Fibroblast of skin of left quadriceps (primary cell): ENCODE measurements around the gene PPM1D.
"Not testable (repeated sequence)": the region's sequence is repeated elsewhere in the genome, so short reads cannot be mapped to it uniquely, and the experiment has no call there.

Source experiments
- DNase-seq, 2 experiments: peaks; one replicate each; pipeline ENCODE4 v3.0.0-alpha.2; 2013; ENCODE audit warnings: low read depth in 2 of 2

PPM1D gene

DNA sequence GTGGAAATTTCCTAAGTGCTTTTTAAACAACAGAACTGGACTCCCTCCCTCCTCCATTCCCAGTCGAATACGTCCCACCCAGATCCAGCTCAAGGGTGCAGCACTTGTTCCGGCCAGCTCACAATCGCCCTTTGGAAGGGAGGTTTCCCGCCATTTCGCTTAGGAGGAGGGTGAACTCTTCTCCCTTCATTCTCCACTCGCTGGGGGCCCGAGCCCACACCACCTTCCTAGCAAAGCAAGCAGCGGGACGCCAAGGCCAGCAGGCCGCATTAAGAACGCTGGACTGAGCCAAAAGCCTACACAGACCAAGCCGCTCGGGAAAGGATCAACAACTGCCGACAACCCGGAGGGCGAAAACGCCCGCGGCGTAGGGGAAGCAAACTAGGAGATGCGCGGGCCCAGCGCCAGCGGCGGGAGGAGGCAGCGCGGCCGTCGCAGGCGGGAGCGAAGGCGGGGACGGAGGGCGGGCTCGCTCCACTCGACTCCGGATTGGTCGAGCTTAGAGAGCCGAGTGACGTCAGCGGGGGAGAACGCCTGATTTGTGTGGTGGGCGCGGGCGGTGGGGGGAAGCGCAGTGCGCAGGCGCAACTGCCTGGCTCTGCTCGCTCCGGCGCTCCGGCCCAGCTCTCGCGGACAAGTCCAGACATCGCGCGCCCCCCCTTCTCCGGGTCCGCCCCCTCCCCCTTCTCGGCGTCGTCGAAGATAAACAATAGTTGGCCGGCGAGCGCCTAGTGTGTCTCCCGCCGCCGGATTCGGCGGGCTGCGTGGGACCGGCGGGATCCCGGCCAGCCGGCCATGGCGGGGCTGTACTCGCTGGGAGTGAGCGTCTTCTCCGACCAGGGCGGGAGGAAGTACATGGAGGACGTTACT lies at the start of gene PPM1D:
PPM1D (plus strand) TSS at position 574 of the 870 bp plus-strand sequence; CDS start at position 796, 222 bp downstream.
- peak; percentile 98 for DNase-seq

DNA sequence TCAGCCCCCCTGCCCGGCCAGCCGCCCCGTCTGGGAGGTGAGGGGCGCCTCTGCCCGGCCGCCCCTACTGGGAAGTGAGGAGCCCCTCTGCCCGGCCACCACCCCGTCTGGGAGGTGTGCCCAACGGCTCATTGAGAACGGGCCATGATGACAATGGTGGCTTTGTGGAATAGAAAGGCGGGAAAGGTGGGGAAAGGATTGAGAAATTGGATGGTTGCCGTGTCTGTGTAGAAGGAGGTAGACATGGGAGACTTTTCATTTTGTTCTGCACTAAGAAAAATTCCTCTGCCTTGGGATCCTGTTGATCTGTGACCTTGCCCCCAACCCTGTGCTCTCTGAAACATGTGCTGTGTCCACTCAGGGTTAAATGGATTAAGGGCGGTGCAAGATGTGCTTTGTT lies 47.7 kb upstream of the PPM1D start:
- DNase-seq: not testable (repeated sequence)

DNA sequence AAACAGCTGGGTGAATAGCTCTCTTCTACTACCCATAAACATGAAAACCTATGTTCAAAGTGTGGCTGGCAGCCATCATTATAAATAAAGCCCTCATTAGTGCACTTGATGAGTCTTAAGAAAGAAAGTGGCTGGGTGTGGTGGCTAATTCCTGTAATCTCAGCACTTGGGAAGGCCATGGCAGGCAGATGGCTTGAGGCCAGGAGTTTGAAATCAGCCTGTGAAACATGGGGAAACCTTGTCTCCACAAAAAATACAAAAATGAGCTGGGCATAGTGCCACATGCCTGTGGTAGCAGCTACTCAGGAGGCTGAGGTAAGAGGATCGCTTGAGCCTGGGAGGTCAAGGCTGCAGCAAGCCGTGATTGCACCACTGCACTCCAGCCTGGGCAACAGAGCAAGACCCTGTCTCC lies 45.6 kb upstream of the PPM1D start:
- DNase-seq: peak; percentile 80

DNA sequence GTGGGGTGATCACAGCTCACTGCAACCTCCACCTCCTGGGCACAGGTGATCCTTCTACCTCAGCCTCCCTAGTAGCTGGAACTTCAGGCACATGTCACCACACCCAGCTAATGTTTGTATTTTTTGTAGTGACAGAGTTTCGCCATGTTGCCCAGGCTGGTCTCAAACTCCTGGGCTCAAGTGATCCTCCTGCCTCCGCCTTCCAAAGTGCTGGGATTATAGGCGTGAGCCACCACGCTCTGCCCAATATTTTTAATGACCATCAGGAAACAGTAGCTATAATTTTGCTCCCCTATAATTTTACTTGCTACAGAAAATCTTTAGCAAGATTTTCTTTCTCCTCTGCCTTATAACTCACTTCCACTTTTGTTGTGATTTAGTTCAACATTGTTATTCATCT lies 44.2 kb upstream of the PPM1D start:
- no peak for DNase-seq

DNA sequence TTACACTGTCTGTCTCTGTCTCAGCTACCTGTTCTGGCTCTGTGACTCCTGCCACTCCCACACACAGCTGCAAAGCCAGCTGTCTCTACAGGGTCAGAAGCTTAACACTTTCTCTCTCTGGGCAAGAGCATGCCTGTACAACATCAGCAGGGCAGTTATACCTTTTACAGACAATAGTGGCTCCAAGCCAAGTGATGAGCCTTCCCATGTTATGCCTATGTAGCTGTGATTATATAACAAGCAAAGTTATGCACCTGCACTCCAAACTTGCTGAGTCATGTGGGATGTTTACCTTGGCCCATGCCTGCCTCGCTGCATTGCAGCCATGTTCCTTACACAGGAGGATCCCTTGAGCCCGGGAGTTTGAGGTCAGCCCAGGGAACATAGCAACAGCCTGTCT lies 42.2 kb upstream of the PPM1D start:
- no peak for DNase-seq

DNA sequence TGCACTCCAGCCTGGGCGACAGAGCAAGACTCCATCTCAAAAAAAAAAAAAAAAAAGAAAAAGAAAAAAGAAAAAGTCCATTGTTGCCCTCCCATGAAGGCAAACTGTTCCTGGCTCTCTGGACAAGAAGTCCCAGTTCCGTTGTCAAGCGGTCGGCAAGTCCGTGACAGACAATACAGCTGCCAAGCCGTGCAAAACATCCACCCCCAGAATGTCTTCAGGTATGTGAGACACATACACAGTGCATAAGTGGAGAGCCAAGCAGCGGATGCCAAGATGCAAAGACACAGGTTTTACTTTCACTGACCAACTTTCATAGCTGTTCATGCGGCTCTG lies 40.4 kb upstream of the PPM1D start:
- DNase-seq: no peak

DNA sequence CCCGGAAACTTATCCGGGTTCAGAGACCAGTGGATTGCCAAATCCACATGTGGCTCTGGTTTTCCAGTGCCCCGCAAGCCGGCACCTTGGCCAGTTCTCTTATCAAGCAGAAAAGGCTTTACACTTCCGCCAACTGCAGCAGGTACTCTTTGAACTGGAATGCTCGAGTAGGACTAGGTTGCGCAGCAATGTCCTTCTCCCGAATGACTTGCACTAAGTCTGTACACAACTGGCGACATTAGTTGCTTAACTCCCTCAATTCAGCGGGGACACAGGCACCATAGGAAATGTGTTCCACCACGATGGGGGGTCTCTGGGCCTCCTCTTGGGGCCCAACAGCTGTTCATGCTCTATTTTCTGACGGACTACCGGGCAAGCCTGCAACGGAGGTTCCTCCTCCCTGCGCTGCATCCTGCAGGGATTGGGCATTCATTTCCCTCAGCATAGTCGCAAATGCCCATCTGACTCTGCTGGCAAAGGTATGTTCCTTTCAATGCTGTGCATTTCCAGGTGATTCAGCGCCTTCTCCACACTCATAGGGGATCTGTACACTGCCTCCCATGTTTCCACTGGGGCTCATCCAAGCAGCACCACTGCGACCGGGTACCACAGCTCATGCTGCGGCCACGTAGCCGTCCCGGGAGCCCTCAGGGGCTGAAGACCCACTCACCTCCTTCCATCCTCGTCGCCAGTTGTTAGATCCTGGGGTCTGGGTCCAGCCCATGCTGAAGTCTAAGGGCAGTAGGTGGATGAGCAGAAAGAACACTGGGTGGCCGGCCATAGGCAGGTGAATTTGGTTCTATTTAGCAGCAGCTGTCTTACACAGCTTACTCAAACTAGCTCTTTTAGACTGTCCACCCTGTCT lies 39.8 kb upstream of the PPM1D start:
- no peak for DNase-seq

DNA sequence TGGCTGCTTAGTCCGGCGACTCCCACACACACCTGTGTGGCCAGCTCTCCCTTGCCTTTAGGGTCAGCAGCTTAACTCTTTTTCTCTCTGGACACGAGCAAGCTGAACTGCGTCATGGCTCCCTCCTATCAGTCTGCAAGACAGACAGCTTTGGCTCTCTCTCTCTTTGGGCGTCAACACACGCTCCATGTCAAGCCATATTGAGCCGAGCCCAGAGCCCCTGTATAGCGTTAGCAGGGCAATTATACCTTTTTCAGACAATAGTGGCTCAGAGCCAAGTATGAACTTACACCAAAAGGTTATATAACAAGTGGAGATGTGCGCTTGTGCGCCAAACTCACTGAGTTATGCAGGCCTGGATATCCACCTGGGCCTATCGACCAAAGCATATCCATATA lies 39.1 kb upstream of the PPM1D start:
- no peak for DNase-seq

DNA sequence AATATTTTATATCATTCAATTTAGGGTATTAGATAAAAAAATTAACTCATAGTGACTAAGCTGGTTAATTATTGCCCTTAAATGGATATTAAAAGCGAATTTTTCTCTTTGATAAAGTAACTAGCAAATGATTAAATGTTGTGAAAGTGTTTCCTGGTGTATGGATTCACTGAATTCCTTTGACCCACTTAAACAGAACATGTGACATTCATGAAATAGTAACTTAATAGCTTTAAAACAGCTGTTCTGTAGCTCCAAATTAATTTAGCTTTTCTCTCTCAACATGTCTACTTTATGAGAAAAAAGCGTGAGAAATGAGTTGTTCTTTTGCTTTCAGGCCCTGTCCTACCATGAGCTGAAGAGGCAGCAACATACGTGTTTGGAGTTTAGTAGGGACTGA lies 37.6 kb upstream of the PPM1D start:
- no peak for DNase-seq

DNA sequence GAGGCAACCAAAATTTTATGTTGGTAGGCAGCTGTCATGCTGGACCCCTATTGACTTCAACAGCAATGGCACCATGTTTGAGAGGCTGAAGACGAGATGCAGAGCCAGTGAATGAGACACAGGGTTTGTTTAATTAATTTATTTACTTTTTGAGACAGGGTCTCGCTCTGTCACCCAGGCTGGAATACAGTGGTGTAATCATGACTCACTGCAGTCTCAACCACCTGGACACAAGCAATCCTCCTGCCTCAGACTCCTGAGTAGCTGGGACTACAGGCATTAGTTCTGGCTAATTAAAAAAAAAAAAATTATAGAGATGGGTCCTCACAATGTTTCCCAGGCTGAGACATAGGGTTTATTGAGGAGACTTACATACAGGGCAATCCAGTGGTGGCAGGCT lies 36.2 kb upstream of the PPM1D start:
- DNase-seq: no peak

DNA sequence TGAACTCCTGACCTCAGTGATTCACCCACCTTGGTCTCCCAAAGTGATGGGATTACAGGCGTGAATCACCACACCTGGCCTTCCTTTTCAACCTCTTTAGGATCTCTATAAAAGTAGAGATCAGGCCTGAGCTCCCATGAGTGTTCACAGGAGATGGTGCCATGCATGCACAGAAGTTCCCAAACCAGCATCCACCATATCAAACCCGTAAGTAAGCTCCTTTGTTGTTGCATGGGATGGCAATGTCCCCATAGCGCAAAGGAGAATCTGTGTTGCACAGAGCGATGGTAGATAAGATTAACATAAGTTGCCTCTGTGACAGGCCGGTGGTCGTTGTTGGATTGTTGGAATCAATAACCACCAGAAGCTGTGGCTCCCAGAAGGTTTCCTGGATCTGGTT lies 34.8 kb upstream of the PPM1D start:
- no peak for DNase-seq

DNA sequence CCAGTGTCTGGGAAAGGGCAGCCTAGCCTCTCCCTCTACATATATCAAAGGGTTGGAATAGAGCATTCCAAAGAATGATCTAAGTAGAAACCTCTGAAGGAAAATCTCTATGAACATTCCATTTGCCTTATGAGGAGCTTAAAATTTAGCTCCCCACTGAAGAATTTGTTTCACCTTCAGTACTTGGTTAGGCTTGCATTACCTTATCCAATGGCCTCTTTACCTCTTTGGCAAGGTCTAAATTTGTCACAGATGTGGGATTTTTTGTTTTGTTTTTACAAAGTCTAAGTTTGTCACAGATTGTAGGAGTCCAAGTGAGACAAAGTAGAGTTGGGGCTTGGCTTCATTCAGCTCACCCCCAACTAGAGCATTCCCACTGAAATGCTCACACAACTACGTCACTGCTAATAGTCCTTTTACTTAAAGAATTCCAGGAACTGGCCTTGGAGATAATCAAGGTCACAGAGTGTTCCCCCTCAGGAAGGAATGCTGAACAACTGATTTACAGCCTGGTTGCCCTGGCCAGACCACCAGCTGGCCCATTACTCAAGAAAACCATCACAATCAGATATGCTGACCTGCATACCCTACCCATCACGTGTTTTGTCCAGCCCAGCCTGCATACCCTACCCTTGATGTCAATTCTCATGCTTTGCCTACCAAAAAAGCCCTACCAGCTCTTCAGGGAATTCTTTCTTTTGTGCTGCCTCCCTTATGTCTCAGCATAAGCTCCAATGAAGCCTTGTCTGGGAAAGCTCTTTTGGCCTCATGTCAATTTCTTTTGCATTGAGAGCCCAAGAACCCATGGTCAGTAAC lies 26.5 kb upstream of the PPM1D start:
- peak; percentile 51 to 57 for DNase-seq

DNA sequence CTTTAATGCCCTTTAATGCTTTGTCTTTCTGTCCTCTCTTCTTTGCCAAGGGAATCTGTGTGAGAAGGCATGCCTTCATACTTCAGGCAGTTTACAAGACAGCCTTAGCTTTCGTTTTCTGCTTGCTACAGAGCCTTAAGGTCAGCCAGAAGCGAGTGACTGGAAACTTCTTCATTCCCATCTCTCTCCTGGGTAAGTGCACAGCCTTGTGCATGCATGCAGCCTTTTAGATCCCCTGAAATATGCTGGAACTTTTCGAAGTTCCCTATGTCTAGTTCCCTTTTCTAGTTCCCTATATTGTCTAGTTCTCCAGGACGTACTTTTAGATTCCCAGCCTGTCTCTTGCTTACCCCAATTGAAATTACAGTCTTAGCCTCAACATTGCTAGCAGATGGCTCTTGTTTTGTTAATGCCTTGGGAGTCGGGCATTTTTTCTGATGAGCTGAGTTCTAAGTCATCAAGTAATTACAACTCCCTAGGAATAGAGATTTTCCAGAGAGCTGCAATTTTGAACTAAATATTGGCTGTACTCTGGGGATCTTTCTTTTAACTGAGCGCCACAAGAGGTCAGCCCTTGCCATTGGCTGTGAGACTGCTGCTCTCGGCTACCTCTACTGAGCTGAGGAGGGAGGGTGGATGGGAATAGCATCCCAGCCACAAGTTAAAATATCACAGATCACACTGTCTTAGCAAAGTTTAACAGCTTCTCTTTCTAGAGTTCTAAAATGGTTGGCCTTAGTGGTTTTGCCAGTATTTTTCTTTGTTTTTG lies 22.7 kb upstream of the PPM1D start:
- no peak for DNase-seq

DNA sequence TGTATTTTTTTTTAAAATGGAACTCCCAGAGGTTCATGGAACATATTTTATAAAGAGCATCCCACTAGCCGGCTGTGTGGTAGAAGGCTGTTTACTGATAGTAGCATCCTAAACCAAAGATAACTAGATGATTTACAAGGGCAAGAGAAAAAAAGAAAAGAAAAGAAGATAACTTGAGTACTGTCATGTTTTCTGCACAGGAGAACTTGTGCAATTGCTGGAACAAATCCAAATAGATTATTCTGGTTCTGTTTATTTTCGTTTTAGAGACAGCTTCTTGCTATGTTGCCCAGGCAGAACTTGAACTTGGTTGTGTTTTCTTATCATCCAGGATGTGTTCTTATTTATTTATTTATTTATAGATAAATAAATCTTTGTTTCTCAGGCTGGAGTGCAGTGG lies 20.9 kb upstream of the PPM1D start:
- DNase-seq: no peak

DNA sequence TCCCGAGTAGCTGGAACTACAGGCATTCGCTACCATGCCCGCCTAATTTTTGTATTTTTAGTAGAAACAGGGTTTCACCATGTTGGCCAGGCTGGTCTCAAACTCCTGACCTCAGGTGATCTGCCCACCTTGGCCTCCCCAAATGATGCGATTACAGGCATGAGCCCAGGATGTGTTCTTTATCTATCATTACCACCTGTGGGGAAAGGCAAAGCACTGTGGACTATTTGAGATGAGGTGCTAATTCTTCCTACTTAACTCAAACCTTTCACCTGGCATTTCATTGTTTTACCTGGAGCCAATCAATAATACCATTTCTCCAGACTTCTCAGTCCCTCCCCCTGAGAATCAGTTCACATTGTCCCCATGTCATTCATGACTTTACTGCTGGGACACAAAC lies 20.4 kb upstream of the PPM1D start:
- no peak for DNase-seq

DNA sequence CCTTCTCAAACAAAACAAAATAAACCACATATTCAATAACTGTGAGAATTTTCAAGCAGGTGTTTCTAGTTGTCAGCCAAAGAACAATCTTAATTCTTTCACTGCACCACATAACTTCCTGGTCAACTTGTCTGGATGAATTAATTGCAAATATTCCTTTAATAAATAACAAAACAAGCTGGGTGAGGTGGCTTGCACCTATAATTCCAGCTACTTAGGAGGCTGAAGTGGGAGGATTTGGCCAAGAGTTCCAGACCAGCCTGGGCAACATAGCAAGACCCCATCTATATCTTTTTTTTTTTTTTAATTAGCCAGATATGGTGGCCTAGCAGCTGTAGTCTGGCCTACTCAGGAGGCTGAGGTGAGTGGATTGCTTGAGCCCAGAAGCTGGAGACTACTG lies 17.0 kb upstream of the PPM1D start:
- no peak for DNase-seq

DNA sequence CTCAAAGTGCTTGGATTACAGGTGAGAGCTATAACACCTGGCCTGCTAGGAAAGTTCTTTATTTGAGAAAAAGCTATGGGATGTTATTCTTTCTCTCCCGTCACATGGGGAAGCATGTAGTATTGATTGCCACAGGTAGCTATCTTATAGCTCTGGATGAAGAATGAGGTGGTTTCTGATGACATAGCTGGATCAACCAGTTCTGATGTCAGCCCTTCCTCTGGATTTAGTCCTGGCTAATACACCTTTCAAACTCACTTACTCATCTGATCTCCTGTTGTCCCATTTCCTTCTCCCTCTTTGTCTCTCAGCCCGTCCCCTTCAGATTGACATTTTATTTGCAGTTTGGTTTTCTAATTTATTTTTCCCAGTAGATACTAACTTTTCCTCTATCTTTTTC lies 14.1 kb upstream of the PPM1D start:
- no peak for DNase-seq

DNA sequence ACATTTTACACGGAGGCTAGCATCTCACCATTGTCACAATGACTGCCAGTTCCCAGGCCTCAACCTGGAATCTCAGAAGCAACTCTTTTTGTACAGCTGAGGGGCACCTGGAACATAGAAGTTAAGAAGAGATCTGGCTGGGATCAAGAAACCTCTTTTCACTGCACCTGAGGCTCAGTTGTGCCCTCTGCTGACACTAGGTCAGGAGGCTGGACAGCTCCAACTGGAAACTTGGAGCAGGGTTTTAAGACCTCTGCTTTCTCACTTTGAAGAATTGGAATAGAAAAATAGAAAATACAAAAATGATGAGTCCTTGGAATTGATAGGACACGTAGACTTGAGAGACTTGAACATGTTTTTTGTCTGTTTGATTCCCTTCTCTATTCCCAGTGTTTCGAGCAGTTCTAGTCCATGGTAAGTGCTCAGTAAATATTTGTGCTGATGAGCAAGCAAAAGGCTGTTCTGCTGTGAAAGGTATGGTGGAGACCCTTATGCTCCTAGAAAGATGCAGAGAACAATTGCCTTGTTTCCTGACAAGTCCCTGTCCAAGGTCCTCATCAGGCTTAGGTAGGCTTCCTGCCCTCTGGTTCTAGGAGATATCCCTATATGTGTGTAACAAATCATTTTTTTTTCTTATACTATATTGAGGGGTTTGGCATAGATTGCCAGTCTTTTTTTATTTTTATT lies 13.6 kb upstream of the PPM1D start:
- no peak for DNase-seq

DNA sequence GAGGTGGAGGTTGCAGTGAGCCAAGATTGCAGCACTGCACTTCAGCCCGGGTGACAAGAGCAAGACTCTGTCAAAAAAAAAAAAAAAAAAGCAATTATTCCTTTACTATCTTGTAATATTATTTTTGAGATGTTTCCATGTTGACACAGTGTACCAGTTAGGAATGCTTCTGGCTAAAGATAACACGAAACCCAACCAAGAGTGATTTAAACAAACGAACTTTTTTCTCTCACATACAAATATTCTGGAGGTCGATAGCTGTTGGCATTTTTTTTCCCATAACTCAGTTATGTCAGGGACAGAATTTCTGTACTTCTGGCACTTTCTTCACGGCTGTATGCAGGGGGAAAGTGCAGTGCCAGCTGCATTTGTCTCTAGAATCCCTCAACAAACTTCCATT lies 9.9 kb upstream of the PPM1D start:
- no peak for DNase-seq

DNA sequence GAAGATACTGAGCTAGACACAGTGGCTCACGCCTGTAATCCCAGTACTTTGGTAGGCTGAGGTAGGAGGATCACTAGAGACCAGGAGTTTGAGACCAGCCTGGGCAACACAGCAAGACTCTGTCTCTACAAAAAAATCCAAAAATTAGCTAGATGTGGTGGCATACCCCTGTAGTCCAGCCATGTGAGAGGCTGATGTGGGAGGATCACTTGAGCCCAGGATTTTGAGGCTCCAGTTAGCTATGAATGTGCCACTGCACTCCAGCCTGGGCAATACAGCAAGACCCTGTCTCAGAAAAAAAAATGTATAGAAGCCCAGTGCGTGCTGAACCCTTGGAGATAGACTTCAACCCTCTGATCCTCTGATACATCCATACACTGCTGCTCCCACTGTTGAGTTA lies 7.2 kb upstream of the PPM1D start:
- DNase-seq: no peak
